ENCODE results near the gene LOXHD1.

The LOXHD1 gene

DNA sequence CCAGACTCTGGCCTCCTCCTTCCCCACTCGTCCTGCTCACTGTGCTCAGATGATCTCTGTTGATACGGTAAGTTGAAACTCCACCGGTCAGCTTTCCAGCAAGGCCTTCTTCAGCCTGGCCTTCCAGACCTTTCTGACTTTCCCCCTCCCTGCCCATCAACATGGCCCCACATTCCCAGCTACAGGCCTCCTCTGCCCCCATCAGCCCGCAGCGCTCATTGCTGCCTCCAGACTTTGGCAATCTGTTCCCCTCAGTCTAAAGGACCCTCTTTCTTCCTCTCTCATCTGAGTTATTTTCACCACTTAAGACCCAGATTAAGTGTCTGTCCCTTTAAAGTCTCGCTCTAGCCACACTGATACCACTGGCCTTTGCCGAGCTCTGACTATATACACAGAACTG is 10.6 kb downstream of the LOXHD1 start:
- DNase-seq (ENCODE audit: low read depth): no peak
- TF ChIP-seq, protein P1, sequence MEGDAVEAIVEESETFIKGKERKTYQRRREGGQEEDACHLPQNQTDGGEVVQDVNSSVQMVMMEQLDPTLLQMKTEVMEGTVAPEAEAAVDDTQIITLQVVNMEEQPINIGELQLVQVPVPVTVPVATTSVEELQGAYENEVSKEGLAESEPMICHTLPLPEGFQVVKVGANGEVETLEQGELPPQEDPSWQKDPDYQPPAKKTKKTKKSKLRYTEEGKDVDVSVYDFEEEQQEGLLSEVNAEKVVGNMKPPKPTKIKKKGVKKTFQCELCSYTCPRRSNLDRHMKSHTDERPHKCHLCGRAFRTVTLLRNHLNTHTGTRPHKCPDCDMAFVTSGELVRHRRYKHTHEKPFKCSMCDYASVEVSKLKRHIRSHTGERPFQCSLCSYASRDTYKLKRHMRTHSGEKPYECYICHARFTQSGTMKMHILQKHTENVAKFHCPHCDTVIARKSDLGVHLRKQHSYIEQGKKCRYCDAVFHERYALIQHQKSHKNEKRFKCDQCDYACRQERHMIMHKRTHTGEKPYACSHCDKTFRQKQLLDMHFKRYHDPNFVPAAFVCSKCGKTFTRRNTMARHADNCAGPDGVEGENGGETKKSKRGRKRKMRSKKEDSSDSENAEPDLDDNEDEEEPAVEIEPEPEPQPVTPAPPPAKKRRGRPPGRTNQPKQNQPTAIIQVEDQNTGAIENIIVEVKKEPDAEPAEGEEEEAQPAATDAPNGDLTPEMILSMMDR (IDR thresholded peaks at IDR 0.05; ENCODE audit: insufficient read depth, low read depth, low read length, missing control alignments): no peak
- no peak overlapping the region for H3K4me3 ChIP-seq (ENCODE audit: low read depth, low read length)

GRCh38 chr18:46642561-46642960 is 14.5 kb downstream of the LOXHD1 start:
- H3K4me3 ChIP-seq (ENCODE audit: low read depth, low read length): no peak overlapping the region
- TF ChIP-seq, protein P1 (IDR thresholded peaks at IDR 0.05; ENCODE audit: insufficient read depth, low read depth, low read length, missing control alignments): no peak
- DNase-seq (ENCODE audit: low read depth): no peak

DNA sequence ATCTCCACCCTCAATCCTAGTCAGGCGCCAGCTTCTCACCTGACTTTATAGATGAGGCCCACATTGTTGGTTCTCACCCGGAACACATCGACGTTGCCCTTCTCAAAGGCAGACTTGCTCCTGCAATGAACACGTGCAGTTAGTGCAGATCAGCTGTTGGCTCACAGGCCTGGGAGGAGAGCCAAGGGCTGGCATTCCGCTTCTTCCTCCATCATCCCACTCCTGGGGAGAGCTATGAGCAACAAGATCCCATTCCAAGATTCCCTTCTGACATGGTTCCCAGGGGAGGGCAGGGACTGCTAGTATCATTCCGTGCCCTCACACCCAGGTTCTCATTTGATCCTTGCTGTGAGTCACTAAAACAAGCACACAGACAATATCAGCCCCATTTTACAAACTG is 15.1 kb downstream of the LOXHD1 start:
- TF ChIP-seq, protein P1 (IDR thresholded peaks at IDR 0.05; ENCODE audit: insufficient read depth, low read depth, low read length, missing control alignments): no peak
- H3K4me3 ChIP-seq (ENCODE audit: low read depth, low read length): no peak overlapping the region
- no peak for DNase-seq (ENCODE audit: low read depth)

- no peak overlapping the region for H3K4me3 ChIP-seq (ENCODE audit: low read depth, low read length)
- TF ChIP-seq, protein P1 (IDR thresholded peaks at IDR 0.05; ENCODE audit: insufficient read depth, low read depth, low read length, missing control alignments): no peak
- DNase-seq (ENCODE audit: low read depth): no peak
Measured at GRCh38 chr18:46639386-46639785, 17.6 kb downstream of the LOXHD1 start.

- DNase-seq (ENCODE audit: low read depth): no peak
- no peak overlapping the region for H3K4me3 ChIP-seq (ENCODE audit: low read depth, low read length)
- TF ChIP-seq, protein P1 (IDR thresholded peaks at IDR 0.05; ENCODE audit: insufficient read depth, low read depth, low read length, missing control alignments): no peak
Measured at GRCh38 chr18:46636040-46636630, 20.9 kb downstream of the LOXHD1 start.

- TF ChIP-seq, protein P1 (IDR thresholded peaks at IDR 0.05; ENCODE audit: insufficient read depth, low read depth, low read length, missing control alignments): no peak
- no peak for DNase-seq (ENCODE audit: low read depth)
- no peak overlapping the region for H3K4me3 ChIP-seq (ENCODE audit: low read depth, low read length)
Measured at GRCh38 chr18:46632401-46633071, 24.5 kb downstream of the LOXHD1 start.

DNA sequence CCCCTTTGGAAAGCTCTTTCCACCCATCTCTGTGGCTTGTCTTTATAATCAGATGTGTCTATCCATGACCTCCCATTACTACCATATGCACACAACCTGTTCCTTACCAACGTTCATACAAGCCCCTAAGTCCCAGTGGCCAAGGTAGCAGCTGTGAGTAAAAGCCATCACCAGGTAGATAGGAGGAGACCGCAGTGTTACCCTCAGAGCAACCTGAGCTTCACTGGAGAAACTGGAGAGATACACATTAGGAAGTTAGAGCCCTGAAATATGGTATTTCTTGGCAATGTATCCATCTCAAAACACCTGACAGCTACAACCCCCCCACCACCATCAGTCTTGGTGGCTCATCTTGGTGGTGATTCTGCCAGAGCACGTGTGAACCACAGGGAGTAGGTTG is 26.0 kb downstream of the LOXHD1 start:
- H3K4me3 ChIP-seq (ENCODE audit: low read depth, low read length): no peak overlapping the region
- TF ChIP-seq, protein P1 (IDR thresholded peaks at IDR 0.05; ENCODE audit: insufficient read depth, low read depth, low read length, missing control alignments): no peak
- no peak for DNase-seq (ENCODE audit: low read depth)
